ENCODE measurements around the gene STRN3.
A peak's percentile ranks its signal among the peaks of the same experiment; 100 is the strongest.
"Not testable (repeated sequence)": the region's sequence is repeated elsewhere in the genome, so short reads cannot be mapped to it uniquely, and the experiment has no call there.

STRN3 gene

GRCh38 chr14:30903285-30904124, 122.7 kb downstream of the STRN3 start:
- no peak for DNase-seq

DNA sequence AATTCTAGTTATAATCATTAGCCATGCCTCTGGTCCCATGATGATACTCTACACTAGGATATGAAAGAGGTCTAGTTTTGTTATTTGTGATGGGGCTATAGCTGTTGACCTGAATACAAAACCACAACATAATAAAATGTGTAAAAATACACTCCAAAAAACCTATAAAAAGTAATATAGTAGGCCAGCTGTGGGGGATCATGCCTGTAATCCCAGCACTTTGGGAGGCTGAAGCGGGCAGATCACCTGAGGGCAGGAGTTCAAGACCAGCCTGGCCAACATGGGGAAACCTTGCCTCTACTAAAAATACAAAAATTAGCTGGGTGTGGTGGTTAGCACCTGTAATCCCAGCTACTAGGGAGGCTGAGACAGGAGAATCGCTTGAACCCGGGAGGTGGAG, 129.1 kb downstream of the STRN3 start:
- DNase-seq = not testable (repeated sequence)

DNA sequence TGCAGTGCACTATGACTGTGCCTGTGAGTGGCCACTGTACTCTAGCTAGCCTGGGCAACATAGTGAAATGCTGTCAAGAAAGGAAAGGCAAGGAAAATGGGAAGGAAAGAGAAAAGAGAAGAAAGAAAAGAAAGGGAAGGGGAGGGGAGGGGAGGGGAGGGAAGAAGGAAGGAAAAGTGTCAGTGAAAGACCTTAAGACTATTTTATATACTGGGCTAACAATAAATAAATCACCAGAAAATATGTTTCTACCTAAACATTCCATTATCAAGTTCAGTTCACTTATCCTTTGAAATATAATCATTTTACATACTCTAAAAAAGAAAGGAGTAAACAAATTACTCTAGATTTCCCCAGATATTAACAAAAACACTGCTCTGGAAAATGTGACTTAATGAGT, 129.7 kb downstream of the STRN3 start:
- no peak for DNase-seq

GRCh38 chr14:30894923-30895515, 131.2 kb downstream of the STRN3 start:
- no peak for DNase-seq

GRCh38 chr14:30893819-30894218, 132.4 kb downstream of the STRN3 start:
- DNase-seq = no peak

DNA sequence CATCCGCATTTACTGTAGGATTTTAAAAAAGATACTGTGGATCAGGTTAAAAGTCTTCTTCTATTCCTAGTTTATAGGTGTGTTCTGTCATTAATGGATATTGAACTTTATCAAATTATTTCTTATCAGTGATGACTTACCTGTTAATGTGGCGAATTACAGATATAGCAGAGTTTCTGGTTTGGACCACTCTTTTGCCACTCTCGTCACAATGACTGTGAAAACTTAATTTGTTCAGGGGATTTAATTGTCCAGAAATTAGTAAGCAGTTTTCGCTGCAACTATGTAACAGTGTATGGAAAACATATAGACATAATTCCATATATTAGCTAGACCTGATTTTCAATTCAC, 137.0 kb downstream of the STRN3 start:
- DNase-seq = no peak

GRCh38 chr14:30888480-30889243, 137.5 kb downstream of the STRN3 start:
- no peak for DNase-seq

- no peak for DNase-seq
Measured at GRCh38 chr14:30885840-30886740, 140.1 kb downstream of the STRN3 start.

DNA sequence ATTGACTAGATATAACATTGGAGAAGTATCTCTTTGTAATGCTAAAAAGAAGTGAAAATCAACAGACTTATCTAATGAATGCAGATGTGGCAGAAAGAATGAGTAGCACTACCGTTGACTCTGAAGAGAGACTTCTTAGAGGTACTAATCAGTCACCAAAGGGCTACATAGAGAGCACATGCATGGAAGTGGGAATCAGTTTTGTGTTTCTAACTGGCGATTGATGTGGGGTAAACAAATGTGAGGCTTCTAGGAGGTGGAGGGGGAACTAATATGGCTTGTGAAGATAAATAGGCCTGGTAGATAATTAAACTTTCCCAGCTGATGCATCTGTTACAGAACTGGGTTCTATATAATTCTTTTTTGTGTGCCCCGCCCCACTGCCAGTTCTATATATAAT, 141.3 kb downstream of the STRN3 start:
- no peak for DNase-seq

DNA sequence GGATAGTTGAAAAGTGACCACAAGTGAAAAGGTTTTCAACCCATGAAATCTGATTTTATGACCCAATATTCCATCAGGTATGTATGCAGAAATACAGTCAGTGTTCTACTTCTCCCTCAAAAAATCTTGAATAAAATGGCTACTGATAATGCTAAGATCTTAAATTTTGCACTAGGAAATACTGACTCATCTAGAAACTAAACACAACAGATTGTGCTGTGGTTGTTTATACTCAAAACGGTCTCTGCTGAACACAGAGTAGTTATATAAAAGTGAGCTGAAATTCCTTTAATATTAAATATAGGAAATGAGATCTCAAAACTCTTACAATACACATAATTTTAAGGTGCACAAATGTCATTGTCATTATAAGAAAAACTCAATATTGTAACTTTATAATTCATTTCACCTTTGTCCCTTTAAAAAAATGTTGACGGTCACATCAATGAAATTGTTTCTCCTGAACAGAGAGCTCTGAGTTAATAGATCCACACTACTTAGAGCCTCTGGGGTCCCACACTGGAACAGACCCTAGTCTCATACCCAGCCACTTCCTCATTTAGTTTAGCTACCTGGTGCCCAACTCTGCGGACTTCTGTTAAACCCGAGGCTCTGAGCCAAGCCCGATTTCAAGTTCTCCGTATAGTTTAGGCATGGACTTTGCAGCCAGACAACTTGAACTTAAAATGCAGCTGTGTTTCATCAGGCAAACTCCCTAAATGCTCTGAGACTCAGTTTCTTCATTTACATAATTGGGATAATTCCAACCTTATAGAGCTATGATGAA, 142.5 kb downstream of the STRN3 start:
- no peak for DNase-seq

DNA sequence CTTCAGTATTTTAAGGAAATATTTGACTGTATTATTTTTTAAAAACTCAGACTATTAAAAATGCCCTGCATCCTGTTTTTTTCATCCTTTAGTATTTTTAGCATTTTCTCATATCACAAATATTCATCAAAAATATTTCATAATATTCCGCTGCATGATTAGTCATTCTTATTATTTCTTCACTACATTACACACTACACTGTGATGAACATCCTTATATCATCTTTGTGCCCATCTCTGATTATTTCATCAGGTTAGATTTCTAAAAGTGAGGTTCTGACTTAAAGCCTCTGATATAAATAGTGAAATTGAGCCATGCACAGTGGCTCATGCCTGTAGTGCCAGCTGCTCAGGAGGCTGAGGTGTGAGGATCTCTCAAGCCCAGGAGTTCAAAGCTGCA, 143.7 kb downstream of the STRN3 start:
- no peak for DNase-seq

GRCh38 chr14:30876692-30877091, 149.5 kb downstream of the STRN3 start:
- DNase-seq = no peak

- DNase-seq = no peak
Measured at GRCh38 chr14:30875788-30876053, 150.5 kb downstream of the STRN3 start.

DNA sequence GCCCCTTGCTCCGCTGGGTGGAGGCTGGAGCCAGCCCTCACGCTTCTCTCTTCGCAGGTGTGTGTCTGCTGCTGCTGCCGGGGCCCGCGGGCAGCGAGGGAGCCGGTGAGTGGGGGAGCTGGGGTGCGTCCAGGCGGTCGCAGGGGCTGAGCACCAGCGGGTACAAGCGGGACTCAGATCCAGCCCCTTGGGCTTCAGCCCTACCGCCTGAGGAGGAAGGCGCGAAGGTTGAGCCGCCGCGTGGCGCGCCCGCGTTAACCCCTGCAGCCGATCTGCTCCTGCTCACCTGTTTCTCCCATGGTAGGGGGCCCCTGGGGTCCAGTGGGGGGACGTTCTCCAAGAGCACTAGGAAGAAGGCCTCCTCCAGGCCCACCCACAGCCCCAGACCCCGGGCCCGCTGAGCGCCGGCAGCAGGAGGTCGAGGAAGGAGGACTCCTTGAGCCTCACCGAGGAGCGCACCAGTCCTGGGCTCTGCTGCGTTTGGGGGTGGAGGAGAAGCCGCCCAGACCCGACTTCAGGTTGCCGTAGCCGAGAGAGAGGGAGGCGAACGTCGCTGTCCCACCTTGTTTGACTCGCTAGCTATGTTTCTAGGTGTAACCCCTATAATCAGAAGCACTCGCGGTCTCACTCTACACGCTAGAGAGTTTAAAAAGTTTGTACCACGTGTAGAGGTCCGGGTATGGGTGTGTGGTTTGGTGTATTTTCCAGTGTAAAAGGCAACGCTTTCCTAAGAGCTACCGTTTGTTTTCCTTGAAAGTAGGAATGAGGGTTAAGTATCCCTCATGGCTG, 151.0 kb downstream of the STRN3 start:
- no peak for DNase-seq

GRCh38 chr14:30874120-30874998, 151.8 kb downstream of the STRN3 start, which contains the start of gene COCH:
Gene COCH, plus strand, starts transcription at chr14:30874559. Its CDS starts 380 bp downstream, at chr14:30874939.
- DNase-seq = peak; percentile 41

DNA sequence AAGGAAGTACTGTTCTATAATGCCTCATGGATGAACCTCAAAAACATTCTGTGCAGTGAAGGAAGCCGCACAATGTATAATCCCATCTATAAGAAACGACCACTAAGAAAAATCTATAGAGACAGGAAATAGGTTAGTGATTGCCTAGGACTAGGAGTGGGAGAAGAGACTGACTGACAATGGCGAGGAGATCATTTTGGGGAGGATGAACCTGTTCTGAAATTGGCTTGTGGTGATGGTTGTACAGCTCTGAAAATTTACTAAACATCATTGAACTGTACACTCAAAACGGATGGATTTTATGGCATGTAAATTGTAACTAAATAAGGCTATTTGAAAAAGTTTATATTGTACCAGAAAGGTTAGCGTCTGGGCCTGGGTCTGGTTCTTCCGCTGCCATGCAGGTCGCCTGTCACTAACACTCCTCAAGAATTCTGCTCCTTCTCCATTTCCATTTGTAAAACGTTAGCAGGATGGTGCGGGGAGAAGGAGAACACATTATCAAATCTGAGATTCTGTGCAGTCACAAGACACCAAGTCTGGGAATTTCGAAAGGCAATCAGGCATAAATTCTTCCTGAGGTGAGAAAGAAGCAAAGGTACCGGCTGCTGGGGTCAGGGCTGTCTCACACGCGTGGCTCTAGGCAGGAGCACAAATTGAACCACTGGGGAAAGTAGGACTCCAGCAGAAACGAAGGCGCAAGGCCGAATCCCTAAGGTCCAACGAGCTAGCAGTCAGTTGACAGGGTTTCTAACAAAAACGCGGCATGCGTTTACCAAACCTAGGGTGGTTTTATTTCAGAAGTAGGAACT, 152.7 kb downstream of the STRN3 start:
- DNase-seq = no peak

GRCh38 chr14:30872602-30873001, 153.6 kb downstream of the STRN3 start:
- no peak for DNase-seq

GRCh38 chr14:30869551-30870155, 156.5 kb downstream of the STRN3 start:
- no peak for DNase-seq

DNA sequence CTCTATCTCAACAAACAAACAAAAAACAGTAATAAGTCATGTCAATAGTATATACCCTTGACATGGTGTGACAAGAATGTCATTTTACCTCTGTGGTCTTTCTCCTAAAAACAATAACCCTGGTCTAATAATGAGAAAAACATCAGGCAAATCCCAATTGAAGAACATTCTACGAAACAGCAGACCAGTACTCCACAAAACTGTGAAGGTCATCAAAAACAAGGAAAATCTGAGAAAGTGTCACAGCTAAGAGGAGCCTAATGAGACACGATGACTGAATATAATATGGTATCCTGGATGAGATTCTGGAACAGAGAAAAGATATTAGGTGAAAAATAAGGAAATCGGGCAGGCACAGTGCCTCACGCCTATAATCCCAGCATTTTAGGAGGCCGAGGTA, 157.4 kb downstream of the STRN3 start:
- no peak for DNase-seq

Data from CD4-positive, alpha-beta T cell treated with Interferon gamma for 1 hour (primary cell).